Gastrocnemius medialis (tissue), 4 donors: ENCODE results near the gene PSMC1. TPM values are rescaled to one million over a fixed set of nuclear protein-coding genes. Genes with fewer than 3 reads are reported as not detected.

Experiments used
- ATAC-seq, 2 donors: fragments of 150-250 bp; one replicate each; pipeline ENCODE4 v1.9.1; 2016
- DNase-seq, 2 donors: peaks; one replicate each; pipeline ENCODE4 v3.0.0-alpha.2; 2019
- H3K27ac ChIP-seq, 4 donors: fragments of 200-600 bp; sonication (generic); 1 replicate in 1 of 4; 2 replicates in 3 of 4; pipeline ENCODE4 v1.5.1; 2016 to 2018; ENCODE audit warnings: mild to moderate bottlenecking in 2 of 4, moderate library complexity in 1 of 4
- H3K27me3 ChIP-seq, 3 donors: fragments of 200-600 bp; sonication (generic) in 2 of 3; 1 replicate in 1 of 3; 2 replicates in 2 of 3; pipeline versions ENCODE4 v1.5.1 to v1.6.0; 2016 to 2019; ENCODE audit warnings: mild to moderate bottlenecking in 1 of 3, moderate library complexity in 1 of 3
- H3K36me3 ChIP-seq, 2 donors: fragments of 200-600 bp; sonication (generic) in 1 of 2; one replicate each; pipeline ENCODE4 v1.5.1; 2017 to 2018
- H3K4me1 ChIP-seq, 2 donors: fragments of 200-600 bp; sonication (generic) in 1 of 2; one replicate each; pipeline ENCODE4 v1.5.1; 2016 to 2017; ENCODE audit warnings: mild to moderate bottlenecking in 2 of 2
- H3K4me3 ChIP-seq, 4 donors: fragments of 200-600 bp; sonication (generic) in 3 of 4; 1 replicate in 1 of 4; 2 replicates in 3 of 4; pipeline ENCODE4 v1.5.1; 2016 to 2019; ENCODE audit warnings: mild to moderate bottlenecking in 2 of 4
- H3K9me3 ChIP-seq, 3 donors: fragments of 200-600 bp; sonication (generic) in 2 of 3; 1 replicate in 1 of 3; 2 replicates in 2 of 3; pipeline ENCODE4 v1.5.1; 2016 to 2019
- CTCF ChIP-seq, 5 experiments: fragments of 450-650 bp in 3 of 5; fragments of 200-600 bp in 2 of 5; sonication (generic) in 2 of 5; IDR thresholded peaks in 4 of 5; conservative IDR thresholded peaks in 1 of 5; 1 replicate in 4 of 5; 2 replicates in 1 of 5; pipeline ENCODE4 v1.5.1; 2016 to 2019; ENCODE audit warnings: antibody characterized with exemption in 5 of 5, mild to moderate bottlenecking in 3 of 5, moderate library complexity in 3 of 5
- POLR2A ChIP-seq, 2 donors: fragments of 450-650 bp; IDR thresholded peaks; one replicate each; pipeline ENCODE4 v1.6.1; 2017; ENCODE audit warnings: antibody characterized with exemption in 2 of 2, mild to moderate bottlenecking in 2 of 2, moderate library complexity in 2 of 2
- in situ Hi-C, 4 donors: fragments of 200-750 bp; cut with MboI; loops; one replicate each; pipeline versions ENCODE4 v1.15.0 to v1.8.0; 2017; ENCODE audit warnings: low sequenced_read_pairs in 4 of 4
- intact Hi-C: fragments of 100-400 bp; cut with DNase I; formaldehyde crosslinking; loops from one replicate; pipeline ENCODE4 v1.15.1; 2023; ENCODE audit warnings: low total_unique reads
- total RNA-seq, 4 donors: library from RNA; depleted of rRNA; stranded (reverse); fragments of >200 nt; gene quantifications; one replicate each; pipeline versions ENCODE4 v1.1.0 to v1.2.3, GENCODE V29; 2016

Gene PSMC1
- total RNA-seq, 4 donors from 2014 or later, result 374 to 642 (median 528) TPM

GRCh38 chr14:90281261-90281660 is 24.9 kb downstream of the PSMC1 start:
- Histone ChIP-seq H3K9me3 (no peaks in the 10 kb centered on the region), H3K27me3 (no peaks in the 10 kb centered on the region), H3K4me3 (no peak overlapping the region), H3K36me3 (peaks cover 0 to 39% of the 10 kb centered on the region in 2 donors), H3K27ac (no peak overlapping the region), H3K4me1 (no peaks in the 10 kb centered on the region)
- in situ Hi-C loops (no loop called here), intact Hi-C loops (no loop called here)
- DNase-seq, result no peak
- no peak for TF ChIP-seq CTCF (IDR thresholded peaks at IDR 0.05 in 4 of 5, conservative IDR thresholded peaks at IDR 0.05 in 1 of 5)
- TF ChIP-seq POLR2A (IDR thresholded peaks at IDR 0.05), result no peak
- no peak for ATAC-seq

- TF ChIP-seq CTCF (IDR thresholded peaks at IDR 0.05 in 4 of 5, conservative IDR thresholded peaks at IDR 0.05 in 1 of 5), result no peak
- no peak for TF ChIP-seq POLR2A (IDR thresholded peaks at IDR 0.05)
- DNase-seq, result no peak
- no peak overlapping the region for H3K4me3 ChIP-seq
- in situ Hi-C loops (no loop called here), intact Hi-C loops (no loop called here)
- H3K36me3 ChIP-seq, result peaks cover 0 to 43% of the 10 kb centered on the region in 2 donors
- no peak for ATAC-seq
- no peaks in the 10 kb centered on the region for H3K9me3 ChIP-seq
- H3K27me3 ChIP-seq, result no peaks in the 10 kb centered on the region
- H3K27ac ChIP-seq, result no peak overlapping the region
- no peaks in the 10 kb centered on the region for H3K4me1 ChIP-seq
Observed at GRCh38 chr14:90281756-90282155, 25.4 kb downstream of the PSMC1 start.

GRCh38 chr14:90287791-90288190 is 31.4 kb downstream of the PSMC1 start:
- in situ Hi-C loops (no loop called here), intact Hi-C loops (no loop called here)
- TF ChIP-seq CTCF (IDR thresholded peaks at IDR 0.05 in 4 of 5, conservative IDR thresholded peaks at IDR 0.05 in 1 of 5), result no peak
- Histone ChIP-seq H3K9me3 (no peaks in the 10 kb centered on the region), H3K27ac (no peak overlapping the region), H3K36me3 (peaks cover 0 to 62% of the 10 kb centered on the region in 2 donors), H3K27me3 (no peaks in the 10 kb centered on the region), H3K4me3 (no peak overlapping the region), H3K4me1 (no peaks in the 10 kb centered on the region)
- ATAC-seq, result no peak
- DNase-seq, result no peak

- H3K9me3 ChIP-seq, result no peaks in the 10 kb centered on the region
- intact Hi-C loops, result no loop called here
- no peaks in the 10 kb centered on the region for H3K4me1 ChIP-seq
- TF ChIP-seq POLR2A (IDR thresholded peaks at IDR 0.05) (no peak), CTCF (IDR thresholded peaks at IDR 0.05 in 4 of 5, conservative IDR thresholded peaks at IDR 0.05 in 1 of 5) (no peak)
- peaks cover 0 to 62% of the 10 kb centered on the region in 2 donors for H3K36me3 ChIP-seq
- peak overlapping the region in 1 of 4 donors; percentile 5 for H3K27ac ChIP-seq
- in situ Hi-C loops, result no loop called here
- no peaks in the 10 kb centered on the region for H3K27me3 ChIP-seq
- H3K4me3 ChIP-seq, result no peak overlapping the region
- ATAC-seq, result no peak
- no peak for DNase-seq
Observed at GRCh38 chr14:90288651-90289355, 32.5 kb downstream of the PSMC1 start.
